ENCODE measurements around the gene CDH13.

Gene CDH13

DNA sequence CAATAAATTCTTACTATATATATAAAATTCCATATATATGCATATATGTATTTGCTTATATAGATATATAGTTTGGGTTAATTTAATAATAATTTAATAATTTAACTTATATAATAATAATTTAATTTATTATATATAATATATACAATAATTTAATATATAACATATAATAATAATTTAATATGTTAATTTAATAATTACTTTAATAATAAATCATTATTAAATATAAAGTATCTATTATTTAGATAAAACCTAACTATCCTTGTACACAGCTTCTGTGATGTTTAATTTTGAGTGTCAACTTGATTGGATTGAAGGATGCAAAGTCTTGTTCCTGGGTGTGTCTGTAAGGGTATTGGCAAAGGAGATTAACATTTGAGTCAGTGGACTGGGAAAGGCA lies 40.6 kb upstream of the CDH13 start:
- no peak for TF ChIP-seq EZH2 (optimal IDR thresholded peaks at IDR 0.05; ENCODE audit: low read depth, low read length)
- TF ChIP-seq EZH2phosphoT487 (IDR thresholded peaks at IDR 0.05; ENCODE audit: low read length), result no peak
- TF ChIP-seq, protein P1, sequence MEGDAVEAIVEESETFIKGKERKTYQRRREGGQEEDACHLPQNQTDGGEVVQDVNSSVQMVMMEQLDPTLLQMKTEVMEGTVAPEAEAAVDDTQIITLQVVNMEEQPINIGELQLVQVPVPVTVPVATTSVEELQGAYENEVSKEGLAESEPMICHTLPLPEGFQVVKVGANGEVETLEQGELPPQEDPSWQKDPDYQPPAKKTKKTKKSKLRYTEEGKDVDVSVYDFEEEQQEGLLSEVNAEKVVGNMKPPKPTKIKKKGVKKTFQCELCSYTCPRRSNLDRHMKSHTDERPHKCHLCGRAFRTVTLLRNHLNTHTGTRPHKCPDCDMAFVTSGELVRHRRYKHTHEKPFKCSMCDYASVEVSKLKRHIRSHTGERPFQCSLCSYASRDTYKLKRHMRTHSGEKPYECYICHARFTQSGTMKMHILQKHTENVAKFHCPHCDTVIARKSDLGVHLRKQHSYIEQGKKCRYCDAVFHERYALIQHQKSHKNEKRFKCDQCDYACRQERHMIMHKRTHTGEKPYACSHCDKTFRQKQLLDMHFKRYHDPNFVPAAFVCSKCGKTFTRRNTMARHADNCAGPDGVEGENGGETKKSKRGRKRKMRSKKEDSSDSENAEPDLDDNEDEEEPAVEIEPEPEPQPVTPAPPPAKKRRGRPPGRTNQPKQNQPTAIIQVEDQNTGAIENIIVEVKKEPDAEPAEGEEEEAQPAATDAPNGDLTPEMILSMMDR (IDR thresholded peaks at IDR 0.05; ENCODE audit: low read length), result no peak
- no peak overlapping the region for H3K4me2 ChIP-seq (ENCODE audit: low read depth, low read length)
- no peak overlapping the region for H3K9ac ChIP-seq (ENCODE audit: low read length)
- no peaks in the 10 kb centered on the region for H3K36me3 ChIP-seq (replicated peaks; ENCODE audit: insufficient read depth, low read length)
- no peaks in the 10 kb centered on the region for H4K20me1 ChIP-seq (ENCODE audit: insufficient read depth, low read length)
- H3K9me2 ChIP-seq (replicated peaks; ENCODE audit: insufficient read depth, low read length), result no peaks in the 10 kb centered on the region
- no peak overlapping the region for H3K4me3 ChIP-seq (ENCODE audit: low read length)
- H2AFZ ChIP-seq (ENCODE audit: low read length), result no peak overlapping the region
- no peaks in the 10 kb centered on the region for H3K4me1 ChIP-seq (ENCODE audit: low read length)
- H3K27me3 ChIP-seq (replicated peaks; ENCODE audit: insufficient read depth, low read length), result no peaks in the 10 kb centered on the region
- no peak overlapping the region for H3K27ac ChIP-seq (ENCODE audit: low read length)
- H3K9me3 ChIP-seq (replicated peaks; ENCODE audit: insufficient read depth, low read length), result no peaks in the 10 kb centered on the region
- H3F3A ChIP-seq (ENCODE audit: insufficient read depth, low read length), result no peaks in the 10 kb centered on the region
- no peaks in the 10 kb centered on the region for H3K79me2 ChIP-seq (ENCODE audit: low read length)
- DNase-seq, result no peak

DNA sequence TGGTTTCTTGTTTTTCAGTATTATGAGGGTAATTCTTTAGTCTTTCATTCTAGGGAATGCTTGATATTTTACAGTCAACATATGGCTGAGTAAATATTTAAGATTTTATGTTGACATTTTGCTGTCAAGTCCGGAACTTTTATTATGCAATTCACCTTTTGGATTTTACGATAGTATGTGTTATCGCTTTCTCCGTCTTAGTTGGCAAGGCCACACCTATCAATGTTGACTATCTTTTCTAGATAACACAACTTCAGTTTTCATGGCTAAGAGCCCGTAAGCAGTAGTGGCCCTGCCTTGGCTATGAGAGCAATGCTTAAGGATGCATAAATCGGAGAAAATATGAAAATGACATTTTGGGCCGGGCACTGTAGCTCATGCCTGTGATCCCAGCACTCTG lies 39.5 kb upstream of the CDH13 start:
- DNase-seq, result no peak
- no peak for TF ChIP-seq EZH2phosphoT487 (IDR thresholded peaks at IDR 0.05; ENCODE audit: low read length)
- TF ChIP-seq EZH2 (optimal IDR thresholded peaks at IDR 0.05; ENCODE audit: low read depth, low read length), result no peak
- TF ChIP-seq, protein P1 (IDR thresholded peaks at IDR 0.05; ENCODE audit: low read length), result no peak
- Histone ChIP-seq H3F3A (ENCODE audit: insufficient read depth, low read length) (no peaks in the 10 kb centered on the region), H3K79me2 (ENCODE audit: low read length) (no peaks in the 10 kb centered on the region), H2AFZ (ENCODE audit: low read length) (no peak overlapping the region), H3K9me3 (replicated peaks; ENCODE audit: insufficient read depth, low read length) (no peaks in the 10 kb centered on the region), H3K27me3 (replicated peaks; ENCODE audit: insufficient read depth, low read length) (no peaks in the 10 kb centered on the region), H3K9ac (ENCODE audit: low read length) (no peak overlapping the region), H3K27ac (ENCODE audit: low read length) (no peak overlapping the region), H4K20me1 (ENCODE audit: insufficient read depth, low read length) (no peaks in the 10 kb centered on the region), H3K4me1 (ENCODE audit: low read length) (no peaks in the 10 kb centered on the region), H3K9me2 (replicated peaks; ENCODE audit: insufficient read depth, low read length) (no peaks in the 10 kb centered on the region), H3K4me2 (ENCODE audit: low read depth, low read length) (no peak overlapping the region), H3K4me3 (ENCODE audit: low read length) (no peak overlapping the region), H3K36me3 (replicated peaks; ENCODE audit: insufficient read depth, low read length) (no peaks in the 10 kb centered on the region)

DNA sequence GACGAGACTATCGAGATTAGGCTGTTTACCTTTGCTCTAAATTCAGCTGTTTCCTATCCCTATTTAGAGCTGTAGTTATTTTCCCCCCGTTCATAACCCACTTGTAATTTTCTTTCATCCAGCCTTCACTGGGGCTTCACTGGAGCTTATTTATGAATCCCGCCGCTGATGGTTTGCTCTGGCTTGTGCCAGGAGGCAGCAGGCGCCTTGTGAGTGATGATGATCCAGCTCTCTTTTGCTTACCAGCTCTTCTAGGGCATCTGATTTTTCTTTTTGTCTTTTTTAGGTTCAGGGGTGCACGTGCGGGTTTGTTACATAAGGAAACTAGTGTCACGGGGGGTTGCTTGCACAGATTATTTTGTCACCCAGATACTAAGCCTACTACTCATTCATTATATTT lies 37.4 kb upstream of the CDH13 start:
- DNase-seq, result no peak
- H3K4me3 ChIP-seq (ENCODE audit: low read length), result no peak overlapping the region
- H3K9ac ChIP-seq (ENCODE audit: low read length), result no peak overlapping the region
- H3K79me2 ChIP-seq (ENCODE audit: low read length), result no peaks in the 10 kb centered on the region
- H3K27ac ChIP-seq (ENCODE audit: low read length), result no peak overlapping the region
- H3F3A ChIP-seq (ENCODE audit: insufficient read depth, low read length), result no peaks in the 10 kb centered on the region
- TF ChIP-seq, protein P1 (IDR thresholded peaks at IDR 0.05; ENCODE audit: low read length), result no peak
- TF ChIP-seq EZH2phosphoT487 (IDR thresholded peaks at IDR 0.05; ENCODE audit: low read length) (no peak), EZH2 (optimal IDR thresholded peaks at IDR 0.05; ENCODE audit: low read depth, low read length) (no peak)
- H3K9me3 ChIP-seq (replicated peaks; ENCODE audit: insufficient read depth, low read length), result no peaks in the 10 kb centered on the region
- no peak overlapping the region for H3K4me2 ChIP-seq (ENCODE audit: low read depth, low read length)
- H4K20me1 ChIP-seq (ENCODE audit: insufficient read depth, low read length), result no peaks in the 10 kb centered on the region
- H3K27me3 ChIP-seq (replicated peaks; ENCODE audit: insufficient read depth, low read length), result no peaks in the 10 kb centered on the region
- H3K36me3 ChIP-seq (replicated peaks; ENCODE audit: insufficient read depth, low read length), result no peaks in the 10 kb centered on the region
- H2AFZ ChIP-seq (ENCODE audit: low read length), result no peak overlapping the region
- H3K4me1 ChIP-seq (ENCODE audit: low read length), result no peaks in the 10 kb centered on the region
- H3K9me2 ChIP-seq (replicated peaks; ENCODE audit: insufficient read depth, low read length), result no peaks in the 10 kb centered on the region
